Measurements from ENCODE around the gene MS4A18.

DNA sequence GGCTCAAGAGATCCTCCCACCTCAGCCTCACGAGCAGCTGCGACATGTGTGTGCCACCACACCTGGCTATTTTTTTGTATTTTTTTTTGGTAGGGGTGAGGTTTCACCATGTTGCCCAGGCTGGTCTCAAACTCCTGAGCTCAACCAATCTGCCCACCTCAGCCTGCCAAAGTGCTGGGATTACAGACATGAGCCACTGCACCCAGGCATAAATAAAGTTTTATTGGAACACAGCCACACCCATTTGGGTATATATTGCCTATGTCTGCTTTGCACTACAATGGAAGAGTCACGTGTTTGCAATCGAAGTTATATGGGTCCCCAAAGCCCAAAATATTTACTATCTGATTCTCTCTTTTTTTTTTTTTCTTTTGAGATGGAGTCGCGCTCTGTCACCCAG is 30.4 kb downstream of the MS4A18 start:
- TF ChIP-seq, protein P1, sequence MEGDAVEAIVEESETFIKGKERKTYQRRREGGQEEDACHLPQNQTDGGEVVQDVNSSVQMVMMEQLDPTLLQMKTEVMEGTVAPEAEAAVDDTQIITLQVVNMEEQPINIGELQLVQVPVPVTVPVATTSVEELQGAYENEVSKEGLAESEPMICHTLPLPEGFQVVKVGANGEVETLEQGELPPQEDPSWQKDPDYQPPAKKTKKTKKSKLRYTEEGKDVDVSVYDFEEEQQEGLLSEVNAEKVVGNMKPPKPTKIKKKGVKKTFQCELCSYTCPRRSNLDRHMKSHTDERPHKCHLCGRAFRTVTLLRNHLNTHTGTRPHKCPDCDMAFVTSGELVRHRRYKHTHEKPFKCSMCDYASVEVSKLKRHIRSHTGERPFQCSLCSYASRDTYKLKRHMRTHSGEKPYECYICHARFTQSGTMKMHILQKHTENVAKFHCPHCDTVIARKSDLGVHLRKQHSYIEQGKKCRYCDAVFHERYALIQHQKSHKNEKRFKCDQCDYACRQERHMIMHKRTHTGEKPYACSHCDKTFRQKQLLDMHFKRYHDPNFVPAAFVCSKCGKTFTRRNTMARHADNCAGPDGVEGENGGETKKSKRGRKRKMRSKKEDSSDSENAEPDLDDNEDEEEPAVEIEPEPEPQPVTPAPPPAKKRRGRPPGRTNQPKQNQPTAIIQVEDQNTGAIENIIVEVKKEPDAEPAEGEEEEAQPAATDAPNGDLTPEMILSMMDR (IDR thresholded peaks at IDR 0.05), result no peak
- TF ChIP-seq POLR2A (IDR thresholded peaks at IDR 0.05), result no peak

Measured in adrenal gland (tissue), 5 donors.